Camera-type eye (tissue), 1 donor: ENCODE data around the gene SEL1L. TPM values are rescaled to one million over a fixed set of nuclear protein-coding genes. Genes with fewer than 3 reads are reported as not detected.

Experiments
- total RNA-seq: library from RNA; depleted of rRNA; stranded (reverse); fragments of >200 nt; gene quantifications from one replicate; pipeline ENCODE4 v1.2.3, GENCODE V29; 2014

The SEL1L gene
- 65.0 TPM for total RNA-seq

GRCh38 chr14:81533536-81534343, at the start of gene SEL1L:
Gene SEL1L (minus strand): TSS chr14:81533853. CDS start chr14:81533744, 109 bp downstream.

Other genes starting within 250 kb of the SEL1L start
- gene STON2, start 133.5 kb downstream of the SEL1L start, total RNA-seq = 338 TPM